Stimulated activated CD8-positive, alpha-beta memory T cell treated with anti-CD3 and anti-CD28 coated beads, Interleukin-4, amount 100 ng/mL, for 24 hours (primary cell): ENCODE results near the gene SPEM3.

Source experiments
- DNase-seq: peaks from one replicate; pipeline ENCODE4 v3.0.0-alpha.2; 2020; ENCODE audit warnings: low read depth

SPEM3 gene

DNA sequence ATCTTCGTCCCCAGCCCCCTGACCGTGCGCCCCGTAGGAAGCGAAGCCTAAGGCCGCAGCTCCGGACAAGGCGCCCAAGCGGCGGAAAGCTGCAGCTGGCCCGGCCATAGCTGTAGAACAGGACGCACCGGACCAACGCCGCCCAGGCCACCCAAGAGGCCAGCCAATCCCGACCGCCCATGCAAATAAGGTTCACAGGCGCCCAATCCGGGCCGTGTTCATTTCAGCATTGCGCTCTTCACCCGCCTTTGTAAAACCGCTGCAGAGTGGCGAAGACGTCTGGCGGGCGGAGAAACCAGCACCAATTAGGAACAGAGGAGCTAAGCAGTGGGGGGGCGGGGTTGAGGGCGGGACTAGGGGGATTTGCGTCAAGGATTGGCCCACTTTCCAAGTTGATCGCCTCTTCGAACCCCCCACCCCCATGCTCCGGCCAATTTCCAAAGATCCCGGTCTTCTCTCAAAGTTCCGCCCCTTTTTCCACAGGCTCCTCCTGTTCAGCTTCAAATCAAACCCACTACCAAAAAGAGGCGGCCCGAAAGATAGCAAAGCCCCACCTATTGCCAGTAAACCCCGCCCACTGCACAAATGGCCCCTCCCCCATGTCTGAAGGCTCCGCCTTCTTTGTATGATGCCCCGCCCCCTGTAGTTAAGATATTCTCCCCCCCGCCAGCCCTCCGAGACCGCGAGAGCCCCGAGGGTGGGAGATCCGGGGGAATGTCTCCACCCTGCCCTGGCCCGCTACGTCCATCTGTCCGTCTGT lies 24.5 kb upstream of the SPEM3 start, which contains the start of gene TMEM256:
TMEM256 (minus strand) TSS at position 121 of the 760 bp plus-strand sequence; CDS start at position 108, 13 bp downstream.
- DNase-seq: peak; percentile 93

GRCh38 chr17:7404737-7405349 lies 23.8 kb upstream of the SPEM3 start:
- DNase-seq: peak; percentile 57

DNA sequence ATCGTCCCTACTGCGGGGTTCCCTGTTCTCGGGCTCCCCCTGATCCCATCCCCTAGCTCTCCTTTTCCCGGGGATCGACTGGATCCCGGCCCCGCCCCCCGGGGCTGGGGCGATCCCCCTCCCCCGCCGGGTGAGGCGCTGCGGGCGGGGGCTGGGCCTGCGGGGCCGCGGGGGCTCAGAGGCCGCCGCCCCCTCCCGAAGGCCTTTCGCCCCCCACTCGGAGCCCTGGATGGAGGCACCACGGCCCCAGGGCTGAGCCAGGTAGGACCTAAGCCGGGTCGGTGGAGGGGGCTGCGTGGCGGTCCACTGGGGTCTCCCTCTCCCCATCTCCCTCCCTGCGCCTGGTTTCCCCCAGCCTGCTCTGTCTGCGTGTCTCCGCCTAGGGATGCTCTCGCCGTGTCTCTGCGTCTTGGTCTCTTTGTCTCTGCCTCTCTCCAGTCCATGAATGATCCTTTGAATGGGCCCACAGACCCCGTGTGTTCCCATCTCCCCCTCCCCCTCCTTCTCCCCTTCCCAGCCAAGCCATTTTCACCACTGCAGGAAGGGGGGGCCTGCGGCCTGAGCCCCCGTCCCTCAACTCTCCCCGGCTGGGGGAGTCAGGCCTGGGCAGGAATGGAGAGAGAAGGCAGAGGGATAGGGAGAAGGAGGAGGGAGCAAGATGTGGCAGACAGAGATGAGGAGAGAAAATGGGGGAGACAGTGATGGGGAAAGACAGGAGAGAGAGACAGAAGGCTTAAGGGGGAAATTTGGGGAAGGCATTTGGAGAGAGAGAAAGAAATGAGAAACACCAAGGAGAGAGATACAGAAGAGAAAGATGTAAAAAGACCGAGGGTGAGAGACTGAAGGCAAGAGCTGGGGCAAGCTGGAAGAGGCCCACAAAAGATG lies 23.1 kb upstream of the SPEM3 start:
- DNase-seq: no peak

DNA sequence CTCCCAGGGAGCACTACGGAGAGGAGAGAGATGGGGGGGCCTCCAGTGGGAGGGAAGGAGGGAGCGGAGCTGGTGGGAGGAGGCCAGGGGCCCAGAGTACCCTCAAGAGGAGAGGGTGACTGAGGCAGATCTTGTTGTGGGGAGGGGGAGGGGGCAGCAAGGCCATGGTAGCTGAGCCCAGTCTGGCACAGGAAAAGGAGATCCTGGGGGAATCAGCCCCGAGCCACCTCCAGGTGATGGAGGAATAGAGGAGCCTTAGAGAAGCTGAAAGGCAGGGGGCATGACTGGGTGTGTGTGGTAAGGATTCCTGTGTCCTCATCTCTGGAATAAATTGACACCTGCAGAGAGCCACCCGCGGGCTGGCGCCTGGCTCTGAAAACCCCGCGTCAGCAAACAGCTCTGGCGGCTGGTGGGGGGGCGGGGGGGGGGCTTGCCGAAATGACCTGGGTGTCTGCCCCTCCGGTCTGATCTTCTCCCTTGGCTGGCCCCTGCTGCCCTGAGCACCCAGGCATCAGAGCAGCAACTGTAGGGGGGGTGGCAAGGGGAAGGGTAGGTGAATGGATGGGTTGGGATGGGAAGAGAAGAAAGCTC lies 22.3 kb upstream of the SPEM3 start:
- no peak for DNase-seq

DNA sequence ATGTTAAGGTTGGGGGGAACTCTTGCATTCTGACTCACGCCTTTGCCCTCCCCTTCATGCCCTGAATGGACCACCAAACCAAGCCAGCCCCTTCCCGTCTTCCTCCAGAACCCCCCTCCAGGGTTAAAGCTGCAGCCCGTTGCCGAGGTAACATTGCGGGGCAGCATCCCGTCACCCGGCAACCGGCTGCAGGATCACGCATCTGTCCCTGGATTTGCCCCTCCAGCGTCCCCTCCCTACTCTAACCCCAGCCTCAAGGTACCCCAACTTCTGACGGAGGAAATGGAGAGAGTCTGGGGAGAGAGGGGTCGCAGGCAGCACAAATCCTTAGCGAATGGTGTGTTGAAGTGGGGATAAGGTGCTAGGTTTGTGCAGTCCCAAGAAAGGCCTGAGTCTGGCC lies 21.6 kb upstream of the SPEM3 start:
- DNase-seq: no peak

- no peak for DNase-seq
Observed at GRCh38 chr17:7407485-7408251, 21.0 kb upstream of the SPEM3 start, which contains the start of gene NLGN2. Gene NLGN2, plus strand, starts transcription at chr17:7407845. Its CDS starts 411 bp downstream, at chr17:7408256.

- no peak for DNase-seq
Observed at GRCh38 chr17:7408252-7408727, 20.4 kb upstream of the SPEM3 start.

DNA sequence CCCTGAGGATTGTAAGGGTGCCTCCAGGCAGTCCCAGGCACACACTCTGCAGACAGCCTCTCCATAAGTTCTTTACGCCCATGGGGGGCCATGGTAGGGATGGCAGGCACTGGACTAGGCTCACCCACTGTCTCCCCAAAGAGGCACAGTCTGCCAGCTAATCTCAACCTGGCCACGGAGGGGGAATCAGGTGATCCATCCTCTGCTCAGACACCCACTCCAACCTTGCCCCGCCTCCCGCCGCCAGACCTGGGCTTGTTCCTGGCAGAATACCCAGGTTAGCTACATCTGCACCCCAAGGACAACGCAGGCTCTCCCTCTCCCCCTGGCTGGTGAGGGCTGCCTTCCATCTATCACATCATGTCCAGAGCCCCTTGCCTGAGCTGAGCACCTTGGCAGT lies 19.8 kb upstream of the SPEM3 start:
- DNase-seq: no peak

DNA sequence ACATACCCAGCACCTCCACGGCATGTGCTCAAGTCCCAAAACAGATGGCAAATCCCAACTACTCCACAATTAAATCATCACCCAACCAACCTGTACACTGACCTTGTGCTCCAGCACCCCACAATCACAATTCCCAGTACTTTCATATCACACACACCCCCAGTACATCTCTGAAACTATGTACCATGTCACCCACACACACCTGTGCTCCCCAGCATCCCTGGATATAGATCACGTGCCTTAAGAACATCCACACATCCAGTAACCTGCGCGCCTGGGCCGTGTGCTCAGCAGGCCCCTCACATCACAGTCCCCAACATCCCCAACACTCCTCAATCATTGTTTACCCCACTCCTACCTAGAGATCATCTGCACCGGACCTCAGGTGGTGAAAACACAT lies 18.9 kb upstream of the SPEM3 start:
- no peak for DNase-seq

- DNase-seq: no peak
Observed at GRCh38 chr17:7410634-7411426, 17.8 kb upstream of the SPEM3 start.

DNA sequence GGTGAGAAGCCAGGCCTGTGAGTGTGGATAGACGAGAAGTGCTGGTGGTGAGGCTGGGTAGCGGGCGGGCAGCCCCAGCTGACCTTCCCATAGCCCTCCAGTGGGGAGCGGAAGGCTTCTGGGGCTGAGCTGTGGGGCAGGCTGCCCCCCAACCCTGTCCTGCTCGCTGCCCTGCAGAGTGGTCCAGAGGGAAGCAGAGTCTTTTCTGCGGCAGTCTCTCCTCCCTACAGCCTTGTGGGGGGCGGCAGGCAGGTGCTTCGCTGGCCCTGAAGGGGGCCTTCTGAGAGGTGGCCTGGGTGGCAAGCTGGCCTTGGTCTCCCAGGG lies 17.3 kb upstream of the SPEM3 start:
- no peak for DNase-seq

- DNase-seq: no peak
Observed at GRCh38 chr17:7413346-7413985, 15.2 kb upstream of the SPEM3 start.

GRCh38 chr17:7414837-7415236 lies 13.8 kb upstream of the SPEM3 start:
- DNase-seq: no peak

DNA sequence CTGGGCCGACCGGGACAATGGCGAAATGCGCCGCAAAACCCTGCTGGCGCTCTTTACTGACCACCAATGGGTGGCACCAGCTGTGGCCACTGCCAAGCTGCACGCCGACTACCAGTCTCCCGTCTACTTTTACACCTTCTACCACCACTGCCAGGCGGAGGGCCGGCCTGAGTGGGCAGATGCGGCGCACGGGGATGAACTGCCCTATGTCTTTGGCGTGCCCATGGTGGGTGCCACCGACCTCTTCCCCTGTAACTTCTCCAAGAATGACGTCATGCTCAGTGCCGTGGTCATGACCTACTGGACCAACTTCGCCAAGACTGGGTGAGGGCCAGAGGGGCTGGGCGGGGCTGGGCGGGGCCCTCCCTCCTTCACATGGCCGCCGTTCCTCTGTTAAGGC lies 12.9 kb upstream of the SPEM3 start:
- DNase-seq: no peak

DNA sequence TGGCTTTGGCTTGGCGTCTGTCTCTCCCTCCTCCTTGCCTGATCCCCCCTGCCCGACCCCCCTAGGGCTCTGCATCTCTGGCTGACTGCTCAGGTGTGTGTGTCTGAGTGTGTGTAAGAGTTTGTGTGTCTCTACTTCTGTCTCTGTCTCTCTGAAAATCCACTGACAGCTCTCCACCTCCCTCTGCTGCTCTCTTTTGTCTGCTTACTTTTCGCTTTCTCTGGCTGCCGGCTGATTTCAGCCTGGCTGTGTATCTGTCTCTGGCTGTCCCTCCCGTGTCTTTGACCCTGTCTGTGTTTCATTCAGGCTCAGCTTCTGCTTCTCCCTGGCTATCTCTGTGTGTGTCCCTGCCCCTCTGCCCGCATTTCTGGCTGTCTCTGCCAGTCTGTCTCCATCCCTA lies 12.3 kb upstream of the SPEM3 start:
- no peak for DNase-seq

GRCh38 chr17:7417056-7417655 lies 11.5 kb upstream of the SPEM3 start:
- no peak for DNase-seq

GRCh38 chr17:7418472-7419152 lies 10.0 kb upstream of the SPEM3 start:
- DNase-seq: no peak

DNA sequence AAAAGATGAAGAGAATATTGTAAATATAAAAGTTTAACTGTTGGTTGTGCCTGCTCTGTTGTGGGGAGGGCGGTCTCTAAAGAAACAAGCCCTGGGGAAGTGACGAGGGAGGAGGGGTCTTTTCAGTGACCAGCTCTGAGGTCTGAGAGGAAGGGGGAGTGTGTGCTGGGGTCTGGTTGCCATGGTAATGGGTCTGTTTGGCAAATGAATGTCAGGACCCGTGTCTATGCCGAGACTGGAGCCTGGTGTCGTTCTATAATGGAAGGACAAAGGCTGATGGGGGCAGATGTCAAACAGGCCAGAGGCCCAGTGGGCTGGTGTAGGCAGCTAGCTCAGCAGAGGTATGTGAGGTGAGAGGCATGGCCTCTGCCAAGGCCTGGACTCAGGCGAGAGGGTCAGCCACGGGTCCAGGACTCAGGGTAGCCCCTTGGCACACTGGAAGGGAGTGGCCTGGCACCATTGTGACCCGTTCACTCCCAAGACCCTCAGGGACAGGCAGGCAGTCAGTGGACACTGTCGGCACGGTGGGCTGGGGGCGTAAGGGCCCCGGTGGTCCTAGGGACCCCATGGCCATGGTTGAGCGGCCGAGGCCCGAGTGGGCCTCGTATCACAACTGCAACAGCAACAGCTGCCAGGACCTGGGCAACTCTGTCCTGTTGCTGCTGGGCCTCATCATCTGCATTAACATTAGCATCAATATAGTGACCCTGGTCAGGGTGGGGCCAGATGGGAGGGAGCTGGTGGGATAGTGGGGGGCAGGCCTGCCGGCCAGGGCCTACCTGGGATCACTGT lies 8.6 kb upstream of the SPEM3 start, which contains the start of gene SPEM1:
SPEM1 (plus strand) TSS at position 506 of the 792 bp plus-strand sequence; CDS start at position 567, 61 bp downstream.
- DNase-seq: no peak
